GM18868 (cell line): ENCODE results near the gene MGAT5B.
"Not testable (repeated sequence)": the region's sequence is repeated elsewhere in the genome, so short reads cannot be mapped to it uniquely, and the experiment has no call there.

ENCODE experiments used
- ATAC-seq: cut with Tn5 transposase; IDR thresholded peaks from one replicate; pipeline ENCODE4 v1.9.1; 2021; ENCODE audit warnings: mild to moderate bottlenecking, moderate library complexity; ENCODE audit not compliant: unreplicated experiment

MGAT5B gene, protein sequence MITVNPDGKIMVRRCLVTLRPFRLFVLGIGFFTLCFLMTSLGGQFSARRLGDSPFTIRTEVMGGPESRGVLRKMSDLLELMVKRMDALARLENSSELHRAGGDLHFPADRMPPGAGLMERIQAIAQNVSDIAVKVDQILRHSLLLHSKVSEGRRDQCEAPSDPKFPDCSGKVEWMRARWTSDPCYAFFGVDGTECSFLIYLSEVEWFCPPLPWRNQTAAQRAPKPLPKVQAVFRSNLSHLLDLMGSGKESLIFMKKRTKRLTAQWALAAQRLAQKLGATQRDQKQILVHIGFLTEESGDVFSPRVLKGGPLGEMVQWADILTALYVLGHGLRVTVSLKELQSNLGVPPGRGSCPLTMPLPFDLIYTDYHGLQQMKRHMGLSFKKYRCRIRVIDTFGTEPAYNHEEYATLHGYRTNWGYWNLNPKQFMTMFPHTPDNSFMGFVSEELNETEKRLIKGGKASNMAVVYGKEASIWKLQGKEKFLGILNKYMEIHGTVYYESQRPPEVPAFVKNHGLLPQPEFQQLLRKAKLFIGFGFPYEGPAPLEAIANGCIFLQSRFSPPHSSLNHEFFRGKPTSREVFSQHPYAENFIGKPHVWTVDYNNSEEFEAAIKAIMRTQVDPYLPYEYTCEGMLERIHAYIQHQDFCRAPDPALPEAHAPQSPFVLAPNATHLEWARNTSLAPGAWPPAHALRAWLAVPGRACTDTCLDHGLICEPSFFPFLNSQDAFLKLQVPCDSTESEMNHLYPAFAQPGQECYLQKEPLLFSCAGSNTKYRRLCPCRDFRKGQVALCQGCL

DNA sequence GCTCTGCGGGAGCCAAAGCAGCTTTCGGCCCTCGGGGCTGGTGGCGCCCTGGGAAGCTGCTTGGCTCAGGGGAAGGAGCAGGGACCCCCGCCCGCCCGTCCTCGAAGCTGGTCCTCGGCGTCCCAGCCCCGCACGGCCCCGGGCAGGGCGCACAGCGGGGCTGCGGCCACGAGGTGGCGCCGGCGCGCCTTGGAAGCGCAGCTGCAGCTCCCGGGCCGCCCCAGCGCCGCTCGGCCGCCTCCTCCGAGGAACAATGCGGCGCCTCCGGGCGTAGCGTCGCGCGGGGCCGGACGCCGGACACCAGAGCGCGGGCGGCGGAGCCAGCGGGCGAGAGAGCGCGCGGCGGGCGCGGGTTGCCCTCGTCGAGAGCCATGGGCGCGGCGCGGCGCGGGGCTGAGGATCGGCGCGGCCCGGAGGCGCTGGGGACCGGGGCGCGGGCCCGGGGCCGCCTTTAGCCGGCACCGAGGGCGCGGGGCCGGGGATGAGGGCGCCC, at the start of gene MGAT5B:
TSS of gene MGAT5B (plus strand) at position 229 of the 493 bp plus-strand sequence. CDS start 626 bp downstream, outside the sequence.
- no peak for ATAC-seq

DNA sequence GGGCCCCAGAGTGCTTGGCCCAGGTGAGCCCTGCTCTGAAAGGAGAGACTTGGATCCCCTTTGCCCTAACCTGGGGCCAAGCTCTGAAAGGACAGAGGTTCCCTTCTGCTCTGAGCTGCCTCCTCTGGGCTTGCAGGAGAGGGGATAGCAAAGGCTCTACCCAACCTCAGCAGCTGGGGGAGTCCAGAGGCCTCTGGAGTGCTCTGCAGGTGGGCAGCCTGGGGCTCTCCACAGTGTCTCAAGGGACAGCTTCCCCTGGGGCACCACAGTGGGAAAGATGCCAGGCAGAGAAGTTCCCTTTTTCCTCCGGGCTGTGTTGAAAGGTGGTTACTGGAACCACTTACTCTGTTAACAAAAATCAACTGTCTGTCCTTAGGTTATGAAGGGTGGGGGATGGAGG, 48.2 kb upstream of the MGAT5B start:
- no peak for ATAC-seq

DNA sequence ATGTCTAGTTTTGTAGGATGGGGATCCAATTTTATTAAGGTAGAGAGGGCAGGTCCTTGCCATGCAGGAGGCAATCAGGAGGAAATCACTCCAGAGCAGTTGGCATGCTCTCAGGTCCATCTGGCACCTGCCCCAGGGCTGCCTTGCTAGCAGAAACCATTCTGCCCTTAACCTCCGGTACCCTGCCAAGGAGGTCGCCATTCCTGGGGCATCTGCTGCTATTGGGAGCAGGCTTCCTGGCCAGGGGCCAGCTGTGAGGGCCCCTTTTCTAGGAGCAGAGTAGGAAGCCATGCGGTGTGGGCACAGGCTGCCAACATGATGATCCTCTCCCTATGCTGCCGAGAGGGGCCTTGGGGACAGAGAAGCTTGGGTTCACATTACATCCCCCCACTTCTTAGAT, 47.6 kb upstream of the MGAT5B start:
- ATAC-seq, result no peak

DNA sequence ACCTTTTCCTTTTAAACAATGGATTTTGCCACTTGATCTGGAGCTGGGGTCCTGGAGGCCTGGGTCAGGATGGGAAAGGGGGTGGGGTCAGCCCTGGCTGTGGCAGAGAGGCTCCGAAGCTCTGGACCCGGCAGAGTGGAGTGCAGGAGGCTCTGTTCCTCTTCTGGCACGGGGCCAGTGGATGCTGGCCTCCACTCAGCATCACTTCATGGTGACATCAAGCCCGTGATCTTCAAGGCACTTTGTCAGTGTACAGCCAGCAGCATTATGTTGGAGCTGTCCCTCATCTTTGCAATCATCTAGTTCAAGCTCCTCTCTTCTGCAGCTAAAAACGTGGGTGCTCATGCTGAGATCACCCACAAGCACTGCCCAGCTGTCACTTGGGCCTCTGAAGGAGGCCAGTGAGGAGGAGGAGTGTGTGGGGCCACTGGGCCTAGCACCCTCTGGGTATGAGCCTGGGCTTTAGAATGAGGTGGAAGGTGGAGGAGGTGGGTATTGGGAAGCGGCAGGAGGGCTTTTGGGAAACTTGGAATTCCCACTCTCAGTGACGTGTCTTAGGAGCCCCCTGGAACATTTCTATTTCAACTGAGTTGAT, 45.9 kb upstream of the MGAT5B start:
- ATAC-seq, result no peak

DNA sequence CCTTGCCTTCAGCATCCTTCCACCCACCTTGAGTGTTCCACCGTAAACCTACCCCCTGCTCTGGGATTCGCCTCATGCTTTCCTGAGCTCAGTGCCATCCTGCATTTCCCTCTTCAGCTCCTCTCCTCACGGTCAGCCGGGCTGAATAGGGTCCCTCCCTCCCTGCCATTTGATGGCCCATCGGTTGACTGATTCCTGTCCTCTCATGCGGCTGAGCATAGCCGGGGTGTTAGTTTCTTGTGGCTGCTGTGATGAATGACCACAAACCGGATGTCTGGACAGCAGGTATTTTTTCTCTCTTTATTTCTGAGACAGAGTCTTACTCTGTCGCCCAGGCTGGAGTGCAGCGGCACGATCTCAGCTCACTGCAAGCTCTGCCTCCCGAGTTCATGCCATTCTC, 44.1 kb upstream of the MGAT5B start:
- ATAC-seq, result no peak

DNA sequence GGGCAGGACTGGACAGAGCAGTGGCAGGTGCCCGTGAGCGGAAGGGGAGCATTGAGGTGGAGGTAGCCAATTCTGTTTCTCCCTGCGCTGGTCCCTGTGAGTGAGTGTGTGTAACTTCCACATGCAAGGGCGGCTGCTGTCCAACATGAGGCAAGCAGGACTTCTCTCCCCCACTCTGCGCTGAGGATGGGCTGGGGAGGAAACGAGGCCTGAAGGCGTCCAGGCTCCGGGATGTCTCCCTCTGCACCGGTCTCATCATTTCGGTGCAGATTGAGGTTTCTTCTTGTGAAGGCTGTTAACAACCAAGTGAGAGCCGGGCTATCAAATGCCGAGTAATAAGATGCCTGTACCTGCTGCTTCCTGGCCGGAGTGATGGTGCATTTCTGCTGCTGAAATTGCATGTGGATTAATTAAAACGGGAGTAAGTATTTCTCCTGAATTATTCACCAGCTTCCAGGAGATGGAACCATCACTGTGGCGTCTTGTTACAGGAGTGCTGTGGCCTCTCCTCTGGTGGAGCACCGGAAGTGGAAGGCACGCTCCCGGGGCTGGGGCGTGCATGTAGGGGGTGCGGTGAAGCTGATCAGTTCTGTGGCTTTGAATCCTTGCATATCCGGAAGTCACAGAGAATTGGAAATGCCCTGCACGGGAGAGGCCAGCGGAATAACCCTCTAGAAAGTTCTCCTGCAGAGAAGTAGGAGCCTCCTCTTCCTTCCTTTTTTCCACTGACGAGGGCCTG, 41.7 kb upstream of the MGAT5B start:
- no peak for ATAC-seq

DNA sequence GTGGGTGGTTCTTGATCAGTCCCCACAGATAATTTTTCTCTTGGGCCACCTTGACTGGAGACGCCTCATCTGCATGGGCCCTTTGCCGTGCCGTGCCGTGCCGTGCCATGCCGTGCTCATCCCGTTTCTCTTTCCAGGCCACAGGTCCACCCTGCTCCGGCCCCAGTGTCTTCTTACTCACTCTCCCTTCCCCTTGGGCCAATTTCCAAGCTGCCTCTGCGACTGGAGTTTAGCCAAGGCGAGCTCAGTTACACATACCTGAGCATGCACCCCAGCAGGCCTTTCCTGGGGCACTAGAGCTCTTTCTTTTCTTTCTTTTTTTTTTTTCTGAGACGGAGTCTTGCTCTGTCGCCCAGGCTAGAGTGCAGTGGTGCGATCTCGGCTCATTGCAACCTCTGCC, 40.5 kb upstream of the MGAT5B start:
- ATAC-seq, result no peak

DNA sequence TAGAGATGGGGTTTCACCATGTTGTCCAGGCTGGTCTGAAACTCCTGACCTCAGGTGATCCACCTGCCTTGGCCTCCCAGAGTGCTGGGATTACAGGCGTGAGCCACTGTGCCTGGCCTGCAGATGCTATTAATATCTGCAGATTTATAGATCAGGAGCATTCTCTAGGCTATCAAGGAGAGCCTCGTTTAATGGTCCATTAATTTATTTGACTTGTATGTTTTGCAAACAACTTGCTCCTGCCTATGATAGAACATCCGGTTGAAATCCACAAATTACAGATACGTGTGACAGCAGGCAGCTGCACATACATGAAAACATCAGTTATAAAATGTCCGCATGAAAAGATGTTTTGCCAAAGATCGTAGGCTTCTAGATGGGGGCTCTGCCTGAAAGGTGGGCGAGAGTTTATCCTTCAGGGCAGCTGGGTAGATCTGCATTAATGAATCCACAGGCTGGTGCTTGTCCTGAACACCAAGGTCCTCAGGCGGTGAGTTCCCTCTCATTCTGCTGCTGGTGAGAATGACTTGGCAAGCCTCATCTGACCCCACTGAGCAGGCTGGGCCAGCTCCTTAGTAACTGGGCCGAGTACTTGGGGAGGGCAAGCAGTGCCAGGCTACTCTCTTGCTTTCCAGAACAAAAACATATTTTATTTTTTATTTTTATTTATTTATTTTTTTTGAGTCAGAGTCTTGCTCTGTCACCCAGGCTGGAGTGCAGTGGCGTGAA, 37.1 kb upstream of the MGAT5B start:
- ATAC-seq, result no peak

DNA sequence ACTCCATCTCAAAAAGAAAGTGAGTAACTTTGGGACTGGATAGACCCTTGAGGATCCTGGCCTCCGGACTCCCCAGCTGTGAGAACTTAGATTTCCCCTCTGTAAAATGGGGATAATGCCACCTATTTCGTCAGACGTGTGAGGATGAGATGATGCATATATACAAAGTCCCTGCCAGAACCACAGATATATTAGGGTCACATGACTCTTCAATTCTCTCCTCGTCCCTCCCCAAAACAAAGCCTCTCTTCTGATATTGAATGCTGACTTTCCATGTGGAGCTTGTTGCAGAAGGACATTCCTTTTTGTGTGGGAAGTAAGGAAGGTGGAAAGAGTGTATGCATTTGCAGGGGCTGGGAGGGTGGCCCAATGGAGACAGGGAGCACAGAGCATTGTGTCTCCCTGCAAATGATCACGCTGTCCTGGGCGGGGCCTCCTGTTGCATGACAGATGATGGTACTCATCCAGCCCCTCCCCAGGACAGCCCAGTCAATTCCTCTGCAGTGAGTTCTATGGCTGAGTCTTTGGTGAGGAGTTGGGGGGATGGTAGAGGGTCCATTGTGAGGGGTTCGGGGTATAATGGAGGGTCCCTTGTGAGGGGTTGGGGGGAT, 35.1 kb upstream of the MGAT5B start:
- no peak for ATAC-seq

DNA sequence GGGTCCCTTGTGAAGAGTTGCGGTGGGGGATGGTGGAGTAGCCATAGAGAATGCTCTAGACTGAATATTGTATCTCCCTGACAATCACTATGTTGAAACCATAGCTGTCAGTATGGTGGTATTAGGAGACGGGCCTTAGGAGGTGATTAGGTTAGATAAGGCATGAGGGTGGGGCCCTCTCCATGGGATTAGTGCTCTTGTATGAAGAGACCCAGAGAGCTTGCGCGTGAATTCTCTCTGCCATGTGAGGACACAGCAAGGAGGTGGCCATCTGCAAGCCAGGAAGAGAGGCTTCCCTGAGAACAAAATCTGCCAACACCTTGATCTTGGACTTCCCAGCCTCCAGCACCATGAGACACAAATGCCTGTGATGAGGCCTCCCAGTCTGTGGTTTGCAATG, 34.5 kb upstream of the MGAT5B start:
- ATAC-seq, result no peak

DNA sequence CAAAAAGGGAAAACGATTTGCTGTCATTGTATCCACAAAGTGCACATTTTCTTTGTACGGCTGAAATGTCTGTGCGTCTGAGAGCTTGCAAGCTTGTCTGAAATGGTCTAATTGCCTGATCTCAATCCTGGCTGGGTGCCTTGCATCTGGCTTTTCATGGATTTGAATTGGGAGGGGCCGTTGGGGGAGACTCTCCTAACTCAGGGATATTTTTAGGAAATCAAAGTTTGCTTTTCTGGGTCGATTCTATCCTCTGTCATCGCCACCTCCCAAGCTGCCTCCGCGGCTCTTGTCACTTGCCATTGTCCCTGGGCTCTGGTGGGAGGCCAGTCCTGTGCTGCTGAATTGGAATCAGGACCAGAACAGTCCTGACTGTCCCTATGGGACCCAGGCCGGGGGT, 33.3 kb upstream of the MGAT5B start:
- no peak for ATAC-seq

DNA sequence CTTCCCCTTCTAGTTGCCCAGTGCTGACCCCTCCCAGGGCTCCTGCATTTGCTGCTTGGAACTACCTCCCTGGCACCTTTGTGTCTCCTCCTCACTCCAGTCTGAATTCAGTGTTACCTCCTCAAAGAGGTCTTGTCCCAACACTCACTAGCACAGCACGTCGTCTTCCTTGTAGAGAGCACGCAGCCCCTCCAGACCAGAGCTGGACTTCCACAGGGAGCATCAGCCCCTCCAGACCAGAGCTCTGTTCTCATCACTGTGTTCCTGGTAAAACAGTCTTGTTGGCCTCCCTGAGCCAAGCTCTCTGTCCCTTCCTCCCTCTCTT, 27.8 kb upstream of the MGAT5B start:
- ATAC-seq, result no peak

DNA sequence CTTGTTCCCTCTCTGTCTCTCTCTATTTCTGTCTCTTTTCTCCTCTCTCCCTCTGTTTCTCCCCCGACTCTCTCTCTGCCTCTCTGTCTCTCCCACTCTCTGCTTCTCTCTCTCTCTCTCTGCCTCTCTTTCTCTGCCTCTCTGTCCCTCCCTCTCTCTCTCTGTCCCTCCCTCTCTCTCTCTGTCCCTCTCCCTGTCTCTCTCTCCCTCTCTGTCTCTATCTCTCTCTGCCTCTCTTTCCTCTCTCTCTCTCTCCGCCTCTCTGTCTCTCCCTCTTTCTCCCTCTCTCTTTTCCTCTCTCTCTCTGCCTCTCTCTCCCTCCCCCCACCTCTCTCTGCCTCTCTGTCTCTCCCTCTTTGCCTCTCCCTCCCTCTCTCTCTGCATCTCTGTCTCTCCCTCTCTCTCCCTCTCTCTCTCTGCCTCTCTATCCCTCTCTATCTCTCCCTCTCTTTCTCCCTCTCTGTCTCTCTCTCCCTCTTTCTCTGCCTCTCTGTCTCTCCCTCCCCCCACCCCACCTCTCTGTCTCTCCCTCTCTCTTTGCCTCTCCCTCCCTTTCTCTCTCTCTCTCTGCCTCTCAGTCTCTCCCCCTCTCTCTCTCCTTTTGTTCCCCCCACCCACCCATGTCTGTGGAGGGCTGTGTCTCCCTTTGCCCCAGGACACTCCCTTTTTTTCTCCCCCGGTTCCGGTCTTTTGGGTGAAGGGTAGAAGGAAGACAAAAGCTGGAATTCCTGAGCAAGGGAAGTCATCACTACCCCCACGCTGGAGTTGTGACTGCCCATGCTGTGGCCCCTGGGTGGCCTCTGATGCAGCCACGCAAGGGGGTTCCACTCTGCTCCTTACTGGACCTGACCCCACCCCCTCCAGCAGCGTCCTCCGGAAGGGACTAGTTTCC, 27.1 kb upstream of the MGAT5B start:
- ATAC-seq, result no peak

DNA sequence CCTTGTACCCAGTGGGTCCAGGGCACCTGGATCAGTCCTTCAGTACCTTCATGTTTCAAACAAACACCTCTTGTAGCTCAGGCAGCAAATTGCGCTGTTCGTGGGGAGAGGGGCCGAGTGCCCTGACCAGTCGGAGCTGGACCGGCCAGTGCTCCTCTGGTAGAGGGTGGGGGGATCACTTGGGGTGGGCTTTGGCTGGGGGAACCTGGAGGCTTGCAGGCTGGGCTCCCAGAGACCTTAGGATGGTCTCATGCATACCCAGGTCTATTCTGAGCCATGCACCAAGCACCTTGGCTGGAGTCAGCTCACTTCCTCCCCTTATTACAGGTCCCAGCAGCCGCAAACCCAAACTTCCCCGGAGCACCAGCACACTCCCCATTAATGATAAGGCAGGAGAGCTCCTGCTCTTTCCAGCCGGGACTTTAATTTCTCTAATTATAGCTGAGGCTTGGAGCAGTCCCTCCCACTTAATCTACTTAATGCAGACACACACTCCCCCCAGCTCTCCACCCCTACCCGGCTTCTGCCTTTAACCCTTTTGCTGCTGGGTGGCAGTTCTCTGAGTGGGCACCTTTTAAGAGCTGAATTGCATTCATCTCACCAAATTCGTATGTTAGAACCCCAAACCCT, 26.3 kb upstream of the MGAT5B start:
- no peak for ATAC-seq

DNA sequence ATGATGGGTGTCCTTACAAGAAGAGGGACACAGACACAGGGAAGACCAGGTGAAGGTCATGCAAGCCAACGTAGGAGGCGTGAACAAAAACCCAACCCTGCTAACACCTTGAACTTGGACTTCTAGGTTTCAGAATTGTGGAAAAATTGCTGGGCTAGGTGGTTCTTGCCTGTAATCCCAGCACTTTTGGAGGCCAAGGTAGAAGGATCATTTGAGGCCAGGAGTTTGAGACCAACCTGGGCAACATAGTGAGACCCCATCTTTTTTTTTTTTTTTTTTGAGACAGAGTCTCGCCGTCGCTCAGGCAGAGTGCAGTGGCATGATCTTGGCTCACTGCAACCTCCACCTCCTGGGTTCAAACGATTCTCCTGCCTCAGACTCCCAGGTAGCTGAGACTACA, 25.1 kb upstream of the MGAT5B start:
- ATAC-seq, result not testable (repeated sequence)

DNA sequence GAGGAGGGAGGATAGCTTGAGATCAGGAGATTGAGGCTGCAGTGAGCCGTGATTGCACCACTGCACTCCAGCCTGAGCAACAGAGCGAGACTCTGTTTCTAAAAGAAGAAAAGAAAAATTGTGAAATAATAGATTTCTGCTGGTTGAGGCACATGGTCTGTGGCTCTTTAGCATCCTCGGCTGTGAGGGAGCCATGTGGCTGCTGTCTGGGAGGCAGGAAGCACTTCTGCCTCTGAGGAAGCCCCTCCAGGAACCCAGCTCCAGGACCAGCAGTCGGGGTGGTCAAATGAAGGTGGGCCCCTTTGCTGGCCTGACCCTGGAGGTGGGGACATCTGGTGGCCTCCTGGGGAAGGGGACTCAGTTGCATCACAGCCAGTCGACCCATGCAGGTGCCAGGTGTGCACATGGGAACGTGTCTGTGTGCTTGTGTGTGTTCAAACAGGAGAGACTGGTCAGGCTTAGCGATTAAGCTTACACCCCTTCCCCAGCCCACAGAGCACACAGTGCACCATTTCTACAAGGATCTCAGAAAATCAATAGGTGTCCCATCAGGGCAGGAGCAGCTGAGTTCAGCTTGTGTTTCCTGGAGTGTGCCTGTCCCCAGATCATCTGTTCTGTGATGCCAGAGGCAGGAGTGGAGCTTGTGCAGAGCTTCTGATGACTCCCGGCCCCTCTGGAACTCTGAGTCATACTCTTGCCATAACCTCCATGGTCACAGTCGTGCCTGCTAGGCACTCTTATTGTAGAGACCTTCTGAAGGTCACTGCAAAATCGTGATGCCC, 24.3 kb upstream of the MGAT5B start:
- ATAC-seq, result no peak

DNA sequence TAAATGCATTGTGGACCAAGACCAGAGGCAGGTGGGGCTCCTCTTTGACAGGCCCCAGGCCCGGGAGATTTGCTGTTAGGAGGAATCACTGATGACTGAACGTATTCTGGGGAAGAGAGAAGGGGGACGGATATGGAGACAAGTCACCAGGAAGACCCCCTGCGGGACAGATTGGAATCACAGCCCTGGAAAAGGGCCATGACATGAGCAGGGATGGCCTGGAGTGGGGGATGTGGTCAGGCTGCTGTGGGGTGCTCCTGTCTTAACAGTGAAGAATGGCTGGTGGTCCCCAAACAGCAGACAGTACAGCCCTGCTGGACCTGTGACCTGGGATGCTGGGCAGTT, 23.7 kb upstream of the MGAT5B start:
- no peak for ATAC-seq

DNA sequence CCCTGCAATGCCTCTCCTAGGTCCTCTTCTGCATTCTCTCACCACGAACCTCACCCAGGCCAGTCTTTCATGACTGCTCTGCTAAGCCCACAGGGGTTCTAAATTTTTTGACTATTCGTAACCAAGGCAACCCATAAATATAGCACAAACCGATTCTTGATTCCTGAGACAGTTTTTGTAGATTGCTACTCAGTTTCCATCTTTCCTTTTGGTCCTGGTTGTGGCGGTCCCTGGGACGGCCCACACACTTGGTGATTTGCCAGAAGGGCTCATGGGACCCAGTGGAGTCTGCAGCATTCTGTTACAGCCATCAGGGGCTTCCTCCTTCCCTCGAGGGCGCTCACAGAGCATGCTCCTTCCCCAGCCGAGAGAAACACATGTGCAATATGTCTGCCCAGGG, 23.4 kb upstream of the MGAT5B start:
- no peak for ATAC-seq
